NCI-H1930 (cell line): ENCODE data around the gene COL5A1.
A peak's percentile ranks its signal among the peaks of the same experiment; 100 is the strongest.
"Not testable (repeated sequence)": the region's sequence is repeated elsewhere in the genome, so short reads cannot be mapped to it uniquely, and the experiment has no call there.

Source experiments
- DNase-seq, 2 experiments: peaks; one replicate each; lab custom pipeline; 2025; lab: John Stamatoyannopoulos, UW

The COL5A1 gene

GRCh38 chr9:134692573-134692860 is 50.9 kb downstream of the COL5A1 start:
- no peak for DNase-seq

DNA sequence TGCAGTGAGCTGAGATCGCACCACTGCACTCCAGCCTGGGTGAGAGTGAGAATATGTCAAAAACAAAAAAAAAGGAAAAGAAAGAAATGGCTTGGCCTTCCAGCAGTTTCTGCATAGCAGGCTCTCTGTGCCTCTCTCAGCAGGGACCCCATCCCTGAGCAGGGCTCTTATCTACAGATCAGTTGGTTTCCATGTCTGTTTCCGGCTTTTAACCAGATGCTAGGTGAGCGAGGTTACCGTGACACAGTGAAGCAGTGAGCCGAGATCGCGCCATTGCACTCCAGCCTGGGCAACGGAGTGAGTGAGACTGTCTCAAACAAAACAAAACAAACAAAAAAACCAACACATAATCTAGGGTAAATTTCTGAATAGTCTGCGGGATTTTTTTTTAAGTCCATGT is 51.4 kb downstream of the COL5A1 start:
- no peak for DNase-seq

DNA sequence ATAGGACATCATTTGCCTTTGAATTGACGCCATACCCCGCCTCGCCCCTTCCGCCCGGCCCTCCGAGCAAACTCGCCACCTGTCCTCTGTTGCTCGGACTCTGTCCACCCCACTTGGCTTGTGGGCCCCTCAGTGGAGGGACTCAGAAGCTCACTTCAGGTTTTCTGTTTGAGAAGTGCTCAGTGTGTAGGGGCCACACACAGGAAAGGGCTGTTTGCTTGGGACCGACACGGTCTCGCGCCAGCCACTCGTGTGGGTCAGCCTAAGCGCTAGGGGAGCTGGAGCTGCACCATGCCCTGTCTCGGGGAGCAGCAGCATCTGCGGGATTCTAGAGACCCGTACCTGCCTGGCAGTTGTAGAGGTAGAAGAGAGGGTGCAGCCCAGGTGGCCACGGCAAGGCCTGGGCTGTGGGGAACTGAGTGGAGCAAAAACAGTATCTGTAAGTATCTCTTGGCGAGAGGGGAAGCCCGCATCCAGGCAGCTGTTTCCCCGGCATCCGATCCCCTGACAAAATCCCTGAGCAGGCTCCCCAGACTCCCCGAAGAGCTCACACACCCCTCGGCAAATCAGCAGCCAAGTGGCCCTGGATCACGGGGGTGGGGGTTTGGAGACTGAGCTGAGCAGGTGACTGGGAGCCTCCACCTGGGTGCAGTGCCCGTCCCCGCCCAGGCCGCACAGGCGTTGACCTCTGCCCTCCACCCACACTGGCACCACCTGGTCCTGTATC is 52.2 kb downstream of the COL5A1 start:
- no peak for DNase-seq

DNA sequence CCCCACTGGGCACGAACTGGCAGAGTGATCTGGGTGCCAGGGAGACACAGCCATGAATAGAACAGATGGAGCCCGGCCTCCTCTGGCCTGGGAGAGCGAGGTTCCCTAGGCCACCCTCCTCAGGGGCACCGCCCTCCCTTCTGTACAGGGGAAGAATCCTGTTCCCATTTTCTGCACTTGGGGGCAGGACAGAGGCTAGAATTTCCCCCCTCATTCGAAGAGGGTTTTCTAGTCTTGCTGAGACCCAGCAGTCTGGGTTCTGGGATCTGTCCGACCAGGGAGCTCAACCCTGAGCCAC is 52.7 kb downstream of the COL5A1 start:
- DNase-seq, result no peak

DNA sequence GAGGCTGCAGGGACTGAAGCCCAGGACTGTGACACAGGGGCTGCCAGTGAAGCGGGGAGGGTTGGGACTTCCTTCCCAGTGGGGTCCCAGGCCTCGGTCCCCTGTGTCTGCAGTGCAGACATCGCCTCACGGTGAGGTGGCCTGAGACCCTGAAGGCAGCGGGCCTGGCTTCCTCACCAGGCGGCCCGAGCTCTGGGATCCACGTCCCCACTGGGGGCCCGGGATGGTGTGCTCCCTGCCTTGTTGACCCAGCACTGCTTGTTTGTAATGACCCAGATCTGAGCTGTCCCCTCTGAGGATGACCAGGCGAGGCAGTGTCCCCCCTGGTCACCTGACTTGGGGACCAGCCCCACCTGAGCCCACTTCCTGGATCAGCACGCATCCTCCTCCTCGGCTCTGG is 53.1 kb downstream of the COL5A1 start:
- no peak for DNase-seq

DNA sequence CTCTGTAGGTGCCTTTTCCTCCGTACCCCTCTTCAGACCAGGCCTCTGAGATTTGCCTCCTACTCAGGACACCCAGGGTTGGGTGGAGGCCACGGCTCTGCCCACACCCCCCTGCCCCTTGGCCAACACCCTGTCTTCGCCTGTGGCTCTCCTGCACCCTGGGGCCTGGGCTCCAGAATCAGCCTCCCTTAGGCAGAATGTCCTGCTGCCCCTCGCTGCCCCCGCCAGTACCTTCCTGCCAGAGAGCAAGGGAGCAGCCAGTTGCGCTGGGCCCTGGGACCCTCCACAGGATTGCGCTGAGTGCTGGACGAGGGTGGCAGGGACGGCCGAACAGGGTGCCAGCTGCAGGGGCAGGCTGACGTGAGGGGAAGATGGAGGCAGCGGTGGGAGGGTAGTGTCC is 53.5 kb downstream of the COL5A1 start:
- DNase-seq, result no peak

DNA sequence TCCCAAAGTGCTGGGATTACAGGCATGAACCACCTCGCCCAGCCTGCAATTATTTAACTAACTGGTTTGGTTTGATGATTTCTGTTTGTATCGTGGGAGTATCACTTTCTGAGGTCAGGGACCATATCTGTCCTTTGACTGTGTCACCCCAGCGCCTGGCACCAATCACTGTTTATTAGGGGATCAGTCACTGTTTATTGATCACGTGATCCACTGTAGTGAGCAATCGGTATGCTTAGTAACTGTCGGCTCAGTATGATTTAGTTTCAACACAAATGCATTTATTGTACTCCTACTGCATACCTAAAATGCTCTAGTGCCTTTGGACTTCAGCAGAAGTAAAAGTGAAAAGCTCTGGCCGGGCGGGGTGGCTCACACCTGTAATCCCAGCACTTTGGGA is 54.8 kb downstream of the COL5A1 start:
- DNase-seq, result no peak

DNA sequence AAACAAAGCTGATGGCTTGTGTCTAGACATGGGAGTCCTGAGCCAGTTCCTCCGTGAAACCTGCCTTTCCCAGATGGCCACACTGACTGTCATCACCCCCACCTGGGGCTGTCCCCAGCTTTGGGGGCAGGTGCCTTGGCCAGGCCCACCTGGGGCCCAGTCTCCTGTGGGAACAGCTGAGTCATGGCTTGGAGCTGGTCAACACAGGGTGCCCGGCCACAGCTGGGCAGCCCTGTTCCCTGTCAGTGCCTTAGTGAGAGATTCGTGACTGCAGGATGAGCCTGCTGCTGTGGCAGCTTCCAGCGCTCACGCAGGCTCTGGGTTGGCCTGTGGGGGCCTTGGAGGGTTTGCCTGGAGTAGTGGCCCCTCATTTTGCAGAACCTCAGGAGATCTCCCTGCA is 56.5 kb downstream of the COL5A1 start:
- DNase-seq, result no peak

DNA sequence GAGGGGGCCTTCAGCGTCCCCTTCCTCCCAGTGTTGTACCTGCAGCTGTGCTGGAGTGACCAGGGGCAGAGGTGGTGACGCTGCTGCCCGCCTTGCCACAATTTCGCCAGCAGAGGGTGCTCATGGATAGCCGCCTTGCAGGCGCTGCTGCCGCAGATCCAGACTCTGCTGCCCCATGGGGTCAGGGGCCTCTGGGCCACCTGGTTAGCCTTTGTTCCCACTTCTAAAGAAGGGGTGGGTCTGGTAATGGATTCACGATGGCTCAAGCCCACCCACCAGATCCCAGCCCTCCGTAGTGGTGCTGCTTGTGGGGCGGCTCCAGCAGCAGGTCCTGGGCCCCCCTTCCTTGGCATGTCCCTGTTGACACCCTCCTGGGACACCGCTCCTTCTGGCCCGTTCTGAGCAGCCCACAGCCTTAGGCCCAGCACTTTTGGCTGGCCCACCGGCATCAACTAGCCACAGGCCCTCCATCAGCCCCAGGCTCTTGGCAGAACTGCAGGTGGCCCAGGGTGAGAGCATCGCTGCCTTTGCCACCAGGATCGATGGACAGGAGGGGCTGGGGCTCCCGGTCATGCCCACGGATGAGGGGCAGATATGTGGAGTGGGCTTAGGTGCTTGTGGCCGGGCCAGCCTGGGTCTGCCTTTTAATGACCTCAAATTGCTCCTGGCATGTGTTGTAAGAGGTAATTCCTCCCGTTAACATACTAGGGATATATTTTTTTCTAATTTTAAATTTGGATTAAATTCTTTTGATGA is 57.2 kb downstream of the COL5A1 start:
- peak in 1 of 2 experiments; percentile 38 for DNase-seq

DNA sequence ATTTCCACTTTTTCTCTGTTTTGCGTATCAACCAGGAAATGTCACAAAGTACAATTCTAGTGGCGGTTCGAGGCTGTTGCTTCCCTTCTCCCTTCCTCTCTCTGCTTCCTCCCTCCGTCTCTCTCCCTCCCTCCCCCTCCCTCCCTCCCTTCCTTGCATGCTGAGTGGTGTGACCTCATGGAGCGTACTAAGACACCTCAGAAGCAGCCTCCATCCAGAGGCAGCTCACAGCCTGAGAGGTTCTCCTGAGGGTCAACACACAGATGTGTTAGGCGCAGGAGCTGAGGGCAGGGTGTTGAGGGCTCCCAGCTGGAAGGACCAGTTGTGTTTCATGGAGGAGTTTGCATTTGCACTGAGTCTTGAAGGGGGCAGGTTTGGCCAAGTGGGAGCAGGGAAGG is 57.7 kb downstream of the COL5A1 start:
- DNase-seq, result no peak

DNA sequence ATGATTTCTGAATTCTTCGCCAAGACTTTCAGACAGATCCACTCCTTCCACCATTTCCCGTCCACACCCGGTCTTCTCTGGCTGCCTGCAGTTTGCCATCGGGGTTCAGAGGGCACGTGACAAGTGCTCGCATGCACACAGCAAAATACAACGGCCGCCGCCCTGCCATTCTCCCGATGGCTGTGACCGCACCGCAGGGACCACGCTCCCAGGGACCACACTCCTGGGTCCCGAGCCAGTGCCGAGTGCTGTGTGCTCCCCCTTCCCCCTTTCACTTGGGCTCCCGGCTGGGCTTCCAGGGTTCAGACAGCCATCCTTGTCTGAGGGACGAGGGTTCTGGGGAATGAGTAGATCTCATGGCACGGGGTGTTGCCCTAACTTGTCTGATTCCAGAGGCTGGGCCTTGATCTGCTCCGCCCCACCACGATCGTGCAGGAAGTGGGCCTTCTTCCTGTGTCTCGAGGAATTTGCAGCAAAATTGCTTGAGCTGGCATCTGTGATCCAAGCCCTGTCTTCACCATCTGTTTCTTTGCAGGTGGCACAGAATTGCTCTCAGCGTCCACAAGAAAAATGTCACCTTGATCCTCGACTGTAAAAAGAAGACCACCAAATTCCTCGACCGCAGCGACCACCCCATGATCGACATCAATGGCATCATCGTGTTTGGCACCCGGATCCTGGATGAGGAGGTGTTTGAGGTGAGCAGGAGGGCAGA is 59.2 kb downstream of the COL5A1 start:
- no peak for DNase-seq

GRCh38 chr9:134701581-134702259 is 60.1 kb downstream of the COL5A1 start:
- no peak for DNase-seq

DNA sequence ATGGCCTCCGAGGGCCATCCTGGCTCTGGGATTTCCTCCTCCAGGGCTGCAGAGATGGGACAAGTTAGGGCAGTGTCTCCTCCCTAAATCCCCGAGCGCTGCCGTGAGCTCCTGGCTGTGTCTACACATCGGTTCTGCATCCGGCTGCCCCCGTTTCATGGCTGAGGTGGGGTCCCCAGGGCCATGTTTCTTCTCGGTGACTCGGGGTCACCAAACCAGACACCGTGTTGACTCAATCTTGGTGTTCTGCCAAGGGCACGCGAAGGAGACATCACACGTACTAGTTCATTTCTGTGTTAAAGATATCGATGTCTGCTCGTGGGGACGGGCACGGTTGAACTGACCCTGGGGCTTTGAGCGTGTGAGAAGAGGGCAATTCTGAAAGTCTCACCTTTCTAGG is 60.7 kb downstream of the COL5A1 start:
- no peak for DNase-seq

DNA sequence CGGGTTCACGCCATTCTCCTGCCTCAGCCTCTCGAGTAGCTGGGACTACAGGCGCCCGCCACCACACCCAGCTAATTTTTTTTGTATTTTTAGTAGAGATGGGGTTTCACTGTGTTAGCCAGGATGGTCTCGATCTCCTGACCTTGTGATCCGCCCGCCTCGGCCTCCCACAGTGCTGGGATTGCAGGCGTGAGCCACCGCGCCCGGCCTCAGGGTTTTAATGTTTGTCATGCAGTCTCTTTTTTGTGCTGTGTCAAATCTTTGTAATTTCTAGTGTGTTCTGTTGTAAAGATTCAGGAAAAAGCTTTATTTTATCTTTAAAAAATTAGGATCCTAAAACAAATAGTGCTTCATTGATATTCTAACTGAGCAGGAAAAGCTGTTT is 62.1 kb downstream of the COL5A1 start:
- DNase-seq, result not testable (repeated sequence)

GRCh38 chr9:134704498-134704897 is 62.9 kb downstream of the COL5A1 start:
- DNase-seq, result no peak

DNA sequence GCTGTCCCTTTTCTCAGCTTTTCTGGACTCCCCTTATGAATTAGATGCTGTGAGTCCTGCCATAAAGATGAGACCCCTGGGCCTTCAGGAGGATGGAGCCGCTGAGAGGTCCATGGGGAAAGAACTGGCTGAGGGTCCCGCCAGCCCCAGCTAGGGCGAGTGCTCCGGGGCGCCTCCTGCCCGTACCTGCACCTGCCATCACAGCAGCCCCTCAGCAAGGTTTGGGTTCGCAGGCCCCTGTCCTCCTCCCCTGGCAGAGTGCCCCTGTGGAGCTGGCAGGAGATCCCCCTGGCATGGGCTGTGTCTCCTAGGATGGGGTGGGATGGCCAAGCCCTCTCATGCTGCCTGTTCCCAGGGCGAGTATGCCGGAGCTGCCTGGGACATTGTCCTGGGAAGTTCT is 64.2 kb downstream of the COL5A1 start:
- no peak for DNase-seq

DNA sequence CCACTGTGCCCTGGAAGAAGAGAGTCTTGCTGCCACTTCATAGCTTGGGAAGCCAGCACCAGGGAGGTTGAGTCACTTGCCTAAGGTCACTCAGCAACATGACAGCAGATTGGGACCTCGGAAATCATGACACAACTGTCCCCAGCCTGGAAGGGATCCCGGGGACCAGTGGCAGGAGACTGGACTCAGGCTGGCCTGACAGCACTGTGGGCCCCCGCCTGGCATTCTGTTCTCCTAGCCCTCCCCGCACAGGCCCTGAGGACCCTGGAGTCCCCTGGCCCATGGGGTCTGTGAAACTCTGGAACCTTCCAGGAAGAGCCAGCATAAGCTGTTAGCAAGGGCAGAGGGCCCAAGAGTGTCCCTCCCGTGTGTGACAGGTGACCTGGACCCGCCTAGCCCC is 64.9 kb downstream of the COL5A1 start:
- no peak for DNase-seq

DNA sequence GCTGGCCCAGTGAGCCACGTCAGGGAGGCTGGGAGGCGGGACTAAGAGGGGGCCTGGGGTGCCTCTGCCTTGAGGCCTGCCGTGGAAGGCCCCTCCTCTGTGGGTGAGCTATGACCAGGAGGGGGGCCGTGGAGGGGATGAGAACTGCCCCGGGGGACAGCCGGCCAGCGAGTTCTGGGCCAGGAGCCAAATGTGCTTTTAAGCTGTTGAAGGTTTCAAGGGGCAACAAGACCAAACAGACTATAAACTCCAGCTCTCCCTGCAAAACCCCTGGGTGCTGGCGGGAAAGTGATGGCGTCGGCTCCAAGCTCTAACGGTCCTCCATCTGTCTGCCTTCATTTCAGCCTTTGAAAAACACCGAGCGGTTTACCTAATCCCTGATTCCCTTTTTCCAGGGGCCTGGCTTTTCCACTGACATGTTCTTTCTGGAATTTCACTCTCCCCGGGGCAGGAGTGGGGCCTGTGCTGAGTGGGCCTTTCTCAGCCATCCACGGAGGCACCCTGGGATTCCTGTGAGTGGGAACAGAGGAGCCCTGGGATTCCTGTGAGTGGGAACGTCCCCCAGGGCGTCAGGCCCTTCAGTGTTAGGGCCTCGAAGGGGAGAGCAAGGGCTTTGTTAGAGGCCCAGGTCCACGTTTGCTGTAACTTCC is 65.6 kb downstream of the COL5A1 start:
- DNase-seq, result no peak

- no peak for DNase-seq
These were observed 66.4 kb downstream of the COL5A1 start for GRCh38 chr9:134707731-134708671.

DNA sequence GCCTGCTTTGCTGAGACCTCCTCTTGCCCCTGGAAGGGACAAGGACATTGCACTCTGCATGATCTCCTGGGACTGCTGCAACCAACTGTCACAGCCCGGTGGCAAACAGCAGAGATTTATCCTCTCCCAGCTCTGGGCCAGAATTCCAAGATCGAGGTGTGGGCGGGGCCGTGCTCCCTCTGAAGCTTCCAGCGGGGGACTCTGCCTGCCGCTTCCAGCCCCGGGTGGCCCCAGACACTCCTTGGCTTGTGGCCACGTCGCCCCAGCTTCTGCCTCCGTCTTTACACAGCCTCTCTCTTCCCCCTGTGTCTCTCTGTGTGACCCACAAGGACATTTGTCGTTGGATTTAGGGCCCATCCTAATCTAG is 67.1 kb downstream of the COL5A1 start:
- DNase-seq, result no peak

- DNase-seq, result no peak
These were observed 68.1 kb downstream of the COL5A1 start for GRCh38 chr9:134709512-134710270.
